Sigmoid colon (tissue), 4 donors: ENCODE measurements around the gene SDCCAG8.

Experiments
- EP300 ChIP-seq, 4 donors: sonication (generic); formaldehyde crosslinking; IDR thresholded peaks; one replicate each; pipeline ENCODE4 v1.6.1; 2017; ENCODE audit warnings: antibody characterized with exemption in 4 of 4
- POLR2A ChIP-seq, 2 donors: fragments of 450-650 bp; IDR thresholded peaks; one replicate each; pipeline ENCODE4 v1.6.1; 2016; ENCODE audit warnings: antibody characterized with exemption in 2 of 2, mild to moderate bottlenecking in 2 of 2, moderate library complexity in 2 of 2
- POLR2AphosphoS5 ChIP-seq, 4 donors: sonication (generic); formaldehyde crosslinking; IDR thresholded peaks; one replicate each; pipeline ENCODE4 v1.6.1; 2017; ENCODE audit warnings: antibody characterized with exemption in 4 of 4
- TF ChIP-seq, protein P1 (sequence below), 4 experiments: fragments of 450-650 bp in 3 of 4; fragments of 200-600 bp in 1 of 4; IDR thresholded peaks; one replicate each; pipeline ENCODE4 v1.5.1; 2016 to 2019; ENCODE audit warnings: antibody characterized with exemption in 4 of 4, mild to moderate bottlenecking in 3 of 4, moderate library complexity in 2 of 4

DNA sequence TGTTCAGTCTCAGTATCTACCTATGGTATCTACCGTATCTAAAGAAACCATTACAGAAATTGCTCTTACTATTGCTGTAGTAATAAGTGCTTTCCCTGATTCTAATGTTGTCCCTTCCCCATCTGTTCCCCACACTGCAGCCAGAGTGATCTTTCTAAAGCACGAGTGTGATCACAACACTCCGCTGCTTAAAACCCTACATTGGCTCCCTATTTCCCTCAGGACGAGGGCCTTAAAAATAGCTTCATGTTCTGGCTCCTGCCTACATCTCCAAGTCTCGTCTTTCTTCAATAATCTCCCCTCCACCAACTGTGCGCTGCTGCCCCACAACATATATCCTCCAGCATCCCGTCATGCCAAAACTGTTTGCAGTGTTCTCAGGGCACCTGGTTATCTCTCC is 150.6 kb downstream of the SDCCAG8 start:
- TF ChIP-seq, protein P1, sequence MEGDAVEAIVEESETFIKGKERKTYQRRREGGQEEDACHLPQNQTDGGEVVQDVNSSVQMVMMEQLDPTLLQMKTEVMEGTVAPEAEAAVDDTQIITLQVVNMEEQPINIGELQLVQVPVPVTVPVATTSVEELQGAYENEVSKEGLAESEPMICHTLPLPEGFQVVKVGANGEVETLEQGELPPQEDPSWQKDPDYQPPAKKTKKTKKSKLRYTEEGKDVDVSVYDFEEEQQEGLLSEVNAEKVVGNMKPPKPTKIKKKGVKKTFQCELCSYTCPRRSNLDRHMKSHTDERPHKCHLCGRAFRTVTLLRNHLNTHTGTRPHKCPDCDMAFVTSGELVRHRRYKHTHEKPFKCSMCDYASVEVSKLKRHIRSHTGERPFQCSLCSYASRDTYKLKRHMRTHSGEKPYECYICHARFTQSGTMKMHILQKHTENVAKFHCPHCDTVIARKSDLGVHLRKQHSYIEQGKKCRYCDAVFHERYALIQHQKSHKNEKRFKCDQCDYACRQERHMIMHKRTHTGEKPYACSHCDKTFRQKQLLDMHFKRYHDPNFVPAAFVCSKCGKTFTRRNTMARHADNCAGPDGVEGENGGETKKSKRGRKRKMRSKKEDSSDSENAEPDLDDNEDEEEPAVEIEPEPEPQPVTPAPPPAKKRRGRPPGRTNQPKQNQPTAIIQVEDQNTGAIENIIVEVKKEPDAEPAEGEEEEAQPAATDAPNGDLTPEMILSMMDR (IDR thresholded peaks at IDR 0.05) = no peak
- TF ChIP-seq POLR2A (IDR thresholded peaks at IDR 0.05) = no peak
- no peak for TF ChIP-seq EP300 (IDR thresholded peaks at IDR 0.05)
- TF ChIP-seq POLR2AphosphoS5 (IDR thresholded peaks at IDR 0.05) = no peak
